Keratinocyte (primary cell): ENCODE data around the gene RAD23B. TPM values are rescaled to one million over a fixed set of nuclear protein-coding genes. Genes with fewer than 3 reads are reported as not detected.

ENCODE experiments used
- DNase-seq: peaks from one replicate; pipeline ENCODE4 v3.0.0-alpha.2; 2011; ENCODE audit warnings: low read depth, missing footprints, low spot score
- FAIRE-seq: peaks from 2 replicates; lab custom pipeline; 2011; peaks lifted over from hg19 to GRCh38; lab: Jason Lieb, UNC
- H2AFZ ChIP-seq: 2 replicates; pipeline ENCODE4 v1.6.0; 2012; ENCODE audit warnings: low read length, control low read depth, inconsistent platforms; ENCODE audit not compliant: control insufficient read depth
- H3K27ac ChIP-seq: 2 replicates; pipeline ENCODE4 v1.5.1; 2011; ENCODE audit warnings: low read length; ENCODE audit not compliant: control insufficient read depth, insufficient read depth
- H3K27me3 ChIP-seq: 3 replicates; pipeline ENCODE4 v1.6.0; 2011; ENCODE audit warnings: low read length; ENCODE audit not compliant: control insufficient read depth, insufficient read depth; ENCODE audit errors: extremely low read depth
- H3K36me3 ChIP-seq, 2 experiments: 2 replicates in 1 of 2; 3 replicates in 1 of 2; pipeline ENCODE4 v1.5.1; 2011; ENCODE audit warnings: low read length in 2 of 2, mild to moderate bottlenecking in 1 of 2; ENCODE audit not compliant: control insufficient read depth in 2 of 2, insufficient read depth in 2 of 2; ENCODE audit errors: extremely low read depth in 1 of 2
- H3K4me1 ChIP-seq: 3 replicates; pipeline ENCODE4 v1.5.1; 2011; ENCODE audit warnings: low read length; ENCODE audit not compliant: control insufficient read depth, insufficient read depth; ENCODE audit errors: extremely low read depth
- H3K4me2 ChIP-seq: 3 replicates; pipeline ENCODE4 v1.6.0; 2011; ENCODE audit warnings: low read depth, low read length; ENCODE audit not compliant: control insufficient read depth, insufficient read depth; ENCODE audit errors: extremely low read depth
- H3K4me3 ChIP-seq, 3 experiments: fragments of 200-600 bp in 1 of 3; sonication (generic) in 1 of 3; 2 replicates in 2 of 3; 3 replicates in 1 of 3; pipeline ENCODE4 v1.5.1; 2011 to 2016; ENCODE audit warnings: low read length in 3 of 3, mild to moderate bottlenecking in 3 of 3, control low read depth in 2 of 3, inconsistent platforms in 1 of 3, low read depth in 1 of 3, mixed read lengths in 1 of 3, mixed run types in 1 of 3, moderate library complexity in 1 of 3; ENCODE audit not compliant: control insufficient read depth in 2 of 3, insufficient read depth in 2 of 3; ENCODE audit errors: extremely low read depth in 1 of 3
- H3K79me2 ChIP-seq: 2 replicates; pipeline ENCODE4 v1.6.0; 2012; ENCODE audit warnings: low read length; ENCODE audit not compliant: control insufficient read depth, insufficient read depth
- H3K9ac ChIP-seq: 3 replicates; pipeline ENCODE4 v1.6.0; 2011; ENCODE audit warnings: low read length; ENCODE audit not compliant: control insufficient read depth, insufficient read depth; ENCODE audit errors: extremely low read depth
- H3K9me1 ChIP-seq: 3 replicates; pipeline ENCODE4 v1.6.0; 2011; ENCODE audit warnings: low read length; ENCODE audit not compliant: control insufficient read depth, insufficient read depth; ENCODE audit errors: extremely low read depth
- H3K9me3 ChIP-seq: 2 replicates; pipeline ENCODE4 v1.5.1; 2012; ENCODE audit warnings: low read depth, low read length; ENCODE audit not compliant: control insufficient read depth
- H4K20me1 ChIP-seq: 3 replicates; pipeline ENCODE4 v1.6.0; 2011; ENCODE audit warnings: low read length; ENCODE audit not compliant: control insufficient read depth, insufficient read depth; ENCODE audit errors: extremely low read depth
- CTCF ChIP-seq, 3 experiments: IDR thresholded peaks in 1 of 3; conservative IDR thresholded peaks in 1 of 3; optimal IDR thresholded peaks in 1 of 3; 2 replicates in 2 of 3; 3 replicates in 1 of 3; pipeline versions ENCODE3 to v1.5.1; 2011; ENCODE audit warnings: low read length in 3 of 3, mild to moderate bottlenecking in 3 of 3, moderate library complexity in 2 of 3, control low read depth in 1 of 3, inconsistent platforms in 1 of 3; ENCODE audit not compliant: insufficient read depth in 2 of 3; ENCODE audit errors: extremely low read depth in 1 of 3
- EZH2 ChIP-seq: IDR thresholded peaks from one replicate; pipeline ENCODE4 v1.6.1; 2012; ENCODE audit warnings: inconsistent platforms, mild to moderate bottlenecking, low read length, moderate library complexity
- dilution Hi-C: fragments of 300-500 bp; cut with MboI; formaldehyde crosslinking; loops from one replicate; pipeline ENCODE4 v1.7.0; 2020; ENCODE audit warnings: low sequenced_read_pairs; ENCODE audit not compliant: extremely low pct_ligation_motif_present
- polyA plus RNA-seq, 5 experiments: library from polyadenylated mRNA; depleted of rRNA in 3 of 5; stranded (reverse) in 3 of 5; stranded (forward) in 1 of 5; unstranded in 1 of 5; fragments of >200 nt; gene quantifications; 1 replicate in 1 of 5; 2 replicates in 3 of 5; 3 replicates in 1 of 5; pipeline versions ENCODE4 v1.2.1 to v1.2.3, GENCODE V29; 2011 to 2012; ENCODE audit warnings: missing spikeins in 2 of 5, low read depth in 1 of 5, low replicate concordance in 1 of 5

The RAD23B gene
- polyA plus RNA-seq, 1 donor (not counting 4 experiments of a cell fraction or from before 2014, with no cell fraction given), result 168 TPM

DNA sequence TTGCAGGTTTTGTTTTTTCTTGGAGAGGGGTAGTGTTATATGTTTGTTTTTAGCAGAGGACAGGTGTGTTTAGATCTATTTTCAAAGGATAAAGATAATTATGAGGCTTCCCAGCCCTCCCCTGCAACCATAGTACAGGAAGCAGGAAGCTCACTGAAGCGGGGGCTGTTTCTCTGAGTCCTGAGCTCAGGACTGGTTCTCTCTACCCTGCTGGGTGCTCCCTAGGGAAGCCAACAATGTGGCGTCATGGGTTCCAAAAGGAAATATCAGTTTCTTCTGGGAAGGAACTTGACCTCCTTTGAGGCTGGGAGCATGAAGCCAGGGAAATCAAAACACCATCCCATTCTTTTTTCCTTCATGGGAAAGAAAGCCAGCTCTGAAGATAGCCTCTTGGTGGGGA is 62.2 kb downstream of the RAD23B start:
- no peaks in the 10 kb centered on the region for H3K9me3 ChIP-seq
- H3K27ac ChIP-seq, result no peak overlapping the region
- no peak overlapping the region for H3K9ac ChIP-seq
- H3K4me3 ChIP-seq, result no peak overlapping the region
- H3K27me3 ChIP-seq, result no peaks in the 10 kb centered on the region
- dilution Hi-C loops, result no loop called here
- peaks cover 9% of the 10 kb centered on the region for H3K4me1 ChIP-seq
- TF ChIP-seq CTCF (optimal IDR thresholded peaks at IDR 0.05 in 1 of 3, IDR thresholded peaks at IDR 0.05 in 1 of 3, conservative IDR thresholded peaks at IDR 0.05 in 1 of 3; ENCODE audit: extremely low read depth in 1 of 3, insufficient read depth in 2 of 3, low read length in 3 of 3), result no peak
- TF ChIP-seq EZH2, result no peak
- H3K4me2 ChIP-seq, result no peak overlapping the region
- no peaks in the 10 kb centered on the region for H3K79me2 ChIP-seq
- FAIRE-seq (no peak), DNase-seq (no peak)
- no peaks in the 10 kb centered on the region for H4K20me1 ChIP-seq
- no peak overlapping the region for H2AFZ ChIP-seq
- H3K9me1 ChIP-seq, result no peaks in the 10 kb centered on the region
- H3K36me3 ChIP-seq, result peaks cover 0 to 2% of the 10 kb centered on the region in 2 experiments

- Histone ChIP-seq H3K9me1 (no peaks in the 10 kb centered on the region), H3K79me2 (no peaks in the 10 kb centered on the region), H3K9ac (no peak overlapping the region), H3K4me1 (peaks cover 6% of the 10 kb centered on the region), H2AFZ (no peak overlapping the region), H3K4me2 (no peak overlapping the region), H3K27me3 (no peaks in the 10 kb centered on the region), H4K20me1 (no peaks in the 10 kb centered on the region), H3K36me3 (no peaks in the 10 kb centered on the region), H3K27ac (no peak overlapping the region), H3K9me3 (no peaks in the 10 kb centered on the region), H3K4me3 (no peak overlapping the region)
- TF ChIP-seq EZH2 (no peak), CTCF (optimal IDR thresholded peaks at IDR 0.05 in 1 of 3, IDR thresholded peaks at IDR 0.05 in 1 of 3, conservative IDR thresholded peaks at IDR 0.05 in 1 of 3; ENCODE audit: extremely low read depth in 1 of 3, insufficient read depth in 2 of 3, low read length in 3 of 3) (no peak)
- DNase-seq, result no peak
- FAIRE-seq, result no peak
- dilution Hi-C loops, result no loop called here
These were observed 65.8 kb downstream of the RAD23B start for GRCh38 chr9:107348836-107349235.
